GM18511 (cell line): ENCODE results near the gene KCNMA1.

Experiments
- ATAC-seq: cut with Tn5 transposase; IDR thresholded peaks from one replicate; pipeline ENCODE4 v1.9.1; 2021; ENCODE audit warnings: mild to moderate bottlenecking, moderate library complexity; ENCODE audit not compliant: unreplicated experiment

The KCNMA1 gene

GRCh38 chr10:77109351-77109994 is 528.1 kb downstream of the KCNMA1 start:
- ATAC-seq: no peak

GRCh38 chr10:77106676-77107075 is 530.9 kb downstream of the KCNMA1 start:
- no peak for ATAC-seq

GRCh38 chr10:77105761-77106221 is 531.8 kb downstream of the KCNMA1 start:
- no peak for ATAC-seq

- ATAC-seq: no peak
These were observed 533.1 kb downstream of the KCNMA1 start for GRCh38 chr10:77104459-77104980.

DNA sequence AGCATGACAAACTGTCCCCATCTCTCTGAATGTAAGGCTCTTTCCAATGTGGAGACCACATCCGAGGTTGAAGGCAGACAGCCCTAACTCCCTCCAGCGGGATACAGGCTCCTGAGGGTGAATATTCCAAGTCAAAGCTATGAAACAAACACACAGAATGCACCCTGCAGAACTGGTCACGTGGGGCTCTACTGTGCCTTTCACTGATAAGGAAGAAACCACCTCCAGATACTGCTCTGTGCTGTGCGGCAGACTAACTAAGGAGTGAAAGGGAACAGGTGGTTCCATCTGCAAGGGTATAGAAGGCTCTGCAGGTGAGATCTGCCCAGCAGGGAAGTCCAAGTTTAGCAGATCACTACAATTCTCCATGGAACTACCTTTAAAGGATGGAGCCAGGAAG is 534.4 kb downstream of the KCNMA1 start:
- no peak for ATAC-seq

GRCh38 chr10:77101341-77101740 is 536.3 kb downstream of the KCNMA1 start:
- ATAC-seq: no peak

DNA sequence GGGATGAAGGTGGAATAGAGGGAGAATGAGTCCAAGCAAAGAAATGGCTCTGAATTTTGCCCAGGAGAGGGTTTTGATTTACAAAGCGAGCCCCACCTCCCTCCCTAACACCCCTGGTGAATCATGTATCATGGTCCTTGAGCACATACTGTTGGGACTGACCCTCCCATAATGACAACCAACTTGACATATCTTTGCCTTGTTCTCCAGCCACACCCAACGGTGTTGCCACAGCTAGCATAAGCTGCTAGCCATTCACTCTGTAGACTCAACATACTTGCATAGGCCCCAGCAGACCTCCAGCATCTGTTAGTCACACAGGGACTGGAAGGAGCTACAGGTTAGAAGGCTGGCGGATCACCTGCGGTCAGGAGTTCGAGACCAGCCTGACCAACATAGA is 538.5 kb downstream of the KCNMA1 start:
- no peak for ATAC-seq

DNA sequence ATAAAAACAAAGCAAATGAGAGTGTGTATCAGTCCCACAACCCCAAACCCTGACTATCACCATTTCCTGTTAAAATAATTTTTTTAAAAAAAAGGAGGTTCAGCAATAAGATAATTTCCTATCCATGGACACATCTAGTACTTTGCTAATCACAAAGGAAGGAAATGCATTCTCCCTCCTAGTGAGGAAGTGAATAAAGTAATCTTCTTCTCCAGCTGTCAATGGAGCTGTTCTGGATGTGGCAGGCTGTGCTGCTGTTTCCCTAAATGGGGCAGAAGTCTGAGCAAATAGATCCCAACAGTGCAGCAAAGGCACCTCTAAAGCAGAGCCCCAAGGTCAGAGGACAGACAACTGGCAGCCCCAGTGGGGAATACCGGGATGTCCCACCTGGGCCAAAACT is 540.0 kb downstream of the KCNMA1 start:
- ATAC-seq: no peak

DNA sequence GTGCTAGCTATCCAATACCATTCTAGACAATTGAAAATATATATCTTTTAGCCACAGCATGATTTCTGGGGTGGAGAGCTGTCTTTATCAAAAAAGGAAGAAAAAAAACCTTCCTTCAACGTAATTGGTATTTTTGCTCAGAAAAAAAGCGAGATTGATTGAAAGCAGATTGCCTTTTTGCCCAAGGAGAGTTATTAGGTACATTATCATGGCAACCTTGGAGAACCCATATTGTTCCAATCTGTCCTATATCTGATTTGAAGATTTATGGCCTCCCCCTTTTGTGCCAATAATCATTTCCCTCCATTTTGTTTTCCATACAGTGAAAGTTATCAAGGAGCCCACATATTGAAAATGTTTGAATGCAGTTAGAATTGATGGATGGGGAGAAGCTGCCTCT is 544.5 kb downstream of the KCNMA1 start:
- no peak for ATAC-seq

GRCh38 chr10:77091597-77092165 is 545.9 kb downstream of the KCNMA1 start:
- no peak for ATAC-seq

DNA sequence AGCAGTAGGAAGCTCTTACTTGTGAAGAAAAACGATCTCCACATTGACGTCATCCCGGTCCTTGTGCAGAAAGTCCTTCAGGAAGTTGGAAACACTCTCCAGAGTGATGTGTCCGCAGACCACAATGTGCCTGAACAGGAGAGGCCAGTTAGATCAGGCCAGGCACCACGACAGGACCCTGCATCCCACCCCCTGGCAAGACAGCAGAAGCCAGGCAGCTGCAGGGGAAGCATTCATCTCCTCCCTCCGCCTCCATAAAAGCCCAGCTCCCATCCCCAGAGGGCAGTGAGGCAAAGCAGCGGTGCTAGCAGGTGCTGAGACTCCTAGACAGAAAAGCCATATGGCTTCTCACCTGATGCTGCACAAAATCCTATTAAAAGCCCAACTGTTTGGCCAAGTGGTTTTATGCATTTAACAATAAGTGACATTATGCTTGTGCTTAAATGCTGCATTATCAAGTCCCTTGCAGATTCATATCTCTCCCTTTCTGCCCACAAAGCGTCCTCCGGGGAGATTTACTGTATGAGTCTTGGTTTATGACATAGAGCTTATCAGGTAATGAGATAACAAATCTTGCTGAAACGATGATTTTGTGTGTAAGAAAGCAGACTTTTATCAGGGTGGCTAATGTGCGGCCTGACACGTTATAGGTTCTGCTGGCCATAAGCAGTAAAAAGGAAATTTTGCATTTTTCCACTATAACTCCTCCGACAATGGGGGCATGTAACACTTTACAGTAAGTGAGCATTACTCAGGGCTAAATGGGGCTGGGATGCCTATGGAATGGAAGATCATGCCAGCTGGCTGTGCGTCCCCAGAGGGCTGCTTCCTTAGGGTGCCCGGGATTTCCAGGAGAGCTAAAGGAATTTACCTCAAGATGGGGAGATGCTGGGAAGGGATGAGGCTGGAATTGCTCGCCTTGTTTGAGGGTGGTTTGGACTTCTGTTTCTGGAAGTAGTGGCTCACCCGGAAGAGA is 546.9 kb downstream of the KCNMA1 start:
- ATAC-seq: no peak

GRCh38 chr10:77087366-77087765 is 550.2 kb downstream of the KCNMA1 start:
- no peak for ATAC-seq

- ATAC-seq: no peak
These were observed 551.5 kb downstream of the KCNMA1 start for GRCh38 chr10:77086081-77086480.

DNA sequence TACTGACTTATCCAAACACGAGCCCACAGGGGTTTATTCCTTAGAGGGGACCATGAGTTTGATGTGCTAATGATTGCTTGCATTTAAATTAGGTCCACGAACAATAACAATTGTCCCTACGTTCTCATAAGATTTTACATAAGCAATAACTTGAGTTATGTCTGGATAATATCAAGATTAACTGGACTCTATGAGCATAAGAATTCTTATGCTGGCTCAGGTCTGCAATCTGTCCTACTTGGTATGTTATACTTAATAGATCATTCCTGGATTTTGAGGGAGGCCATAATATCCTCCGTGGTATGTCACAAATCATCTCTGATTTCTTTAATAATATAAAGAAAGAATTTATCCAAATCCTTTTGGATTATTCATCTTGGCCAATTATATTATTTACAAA is 552.3 kb downstream of the KCNMA1 start:
- ATAC-seq: no peak

DNA sequence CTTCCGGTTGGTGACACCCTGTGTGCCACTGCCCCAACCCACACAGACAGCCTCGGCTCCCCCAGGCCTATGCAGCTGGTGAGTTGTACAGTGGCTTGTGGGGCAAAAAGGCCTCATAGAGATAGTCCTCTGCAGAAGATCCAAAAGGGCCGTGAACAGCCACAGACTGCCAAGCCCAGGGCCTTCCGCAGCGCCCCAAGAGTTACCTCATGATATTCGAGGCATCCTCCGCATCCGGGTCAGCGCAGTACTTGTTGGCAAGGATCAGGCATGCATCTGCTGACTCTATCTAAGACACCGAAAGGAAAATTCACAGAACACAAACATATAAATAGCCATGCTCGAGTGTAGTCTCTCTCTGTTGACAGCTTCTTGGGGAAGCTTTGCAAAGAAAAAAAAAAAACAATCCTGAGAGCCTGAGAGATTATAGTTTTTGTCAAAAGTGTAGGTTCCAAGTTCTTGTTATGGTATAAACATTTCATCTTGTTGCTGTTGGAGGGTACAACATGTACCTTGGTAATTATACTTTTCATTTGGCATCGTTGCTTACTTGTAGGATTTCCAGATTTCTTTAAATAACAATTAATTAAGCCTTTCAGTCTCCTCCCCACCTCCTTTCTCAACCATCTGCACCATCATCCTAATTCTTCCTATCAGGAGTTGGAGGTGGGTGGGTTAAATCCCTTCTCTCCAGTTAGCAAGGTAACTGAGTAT is 553.0 kb downstream of the KCNMA1 start:
- no peak for ATAC-seq

DNA sequence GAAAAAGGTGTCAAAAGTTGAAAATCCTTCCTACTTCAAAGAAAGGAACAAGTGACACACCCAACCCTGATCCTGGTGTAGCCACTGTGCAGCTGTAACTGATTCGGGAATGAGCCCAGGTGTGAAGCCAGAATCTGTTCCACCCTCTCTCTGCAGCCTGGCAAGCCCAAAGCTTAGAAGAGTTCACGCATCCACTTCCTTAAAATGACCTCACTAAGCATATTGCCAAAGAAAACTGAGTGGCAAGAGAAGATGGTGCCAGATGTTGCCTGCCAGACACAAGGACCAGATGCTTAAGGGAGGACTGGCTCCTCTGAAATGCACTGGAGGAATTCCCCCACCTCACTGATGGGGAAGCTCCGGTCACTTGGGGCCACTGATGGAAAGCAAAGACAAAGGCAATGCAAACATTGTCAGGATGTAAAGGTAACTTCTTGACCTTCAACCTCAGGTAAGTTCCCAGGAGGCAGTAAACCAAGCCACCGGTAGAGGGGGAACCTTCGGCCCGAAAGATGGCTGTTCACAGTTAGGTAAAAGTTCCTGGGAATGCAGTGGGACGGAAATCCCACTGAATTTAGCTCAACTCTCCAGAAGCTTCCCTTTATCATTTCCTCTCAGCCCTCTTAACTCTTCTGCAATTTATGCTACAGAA is 554.9 kb downstream of the KCNMA1 start:
- no peak for ATAC-seq

- ATAC-seq: no peak
These were observed 556.1 kb downstream of the KCNMA1 start for GRCh38 chr10:77081481-77081891.

GRCh38 chr10:77080361-77081027 is 557.1 kb downstream of the KCNMA1 start:
- no peak for ATAC-seq

- ATAC-seq: no peak
These were observed 557.9 kb downstream of the KCNMA1 start for GRCh38 chr10:77079592-77080300.
